GM21360 (cell line): ENCODE data around the gene UPP1.
"Not testable (repeated sequence)": the region's sequence is repeated elsewhere in the genome, so short reads cannot be mapped to it uniquely, and the experiment has no call there.

ENCODE experiments used
- ATAC-seq: cut with Tn5 transposase; IDR thresholded peaks from one replicate; pipeline ENCODE4 v1.9.1; 2021; ENCODE audit warnings: mild to moderate bottlenecking, moderate library complexity; ENCODE audit not compliant: unreplicated experiment

Gene UPP1

DNA sequence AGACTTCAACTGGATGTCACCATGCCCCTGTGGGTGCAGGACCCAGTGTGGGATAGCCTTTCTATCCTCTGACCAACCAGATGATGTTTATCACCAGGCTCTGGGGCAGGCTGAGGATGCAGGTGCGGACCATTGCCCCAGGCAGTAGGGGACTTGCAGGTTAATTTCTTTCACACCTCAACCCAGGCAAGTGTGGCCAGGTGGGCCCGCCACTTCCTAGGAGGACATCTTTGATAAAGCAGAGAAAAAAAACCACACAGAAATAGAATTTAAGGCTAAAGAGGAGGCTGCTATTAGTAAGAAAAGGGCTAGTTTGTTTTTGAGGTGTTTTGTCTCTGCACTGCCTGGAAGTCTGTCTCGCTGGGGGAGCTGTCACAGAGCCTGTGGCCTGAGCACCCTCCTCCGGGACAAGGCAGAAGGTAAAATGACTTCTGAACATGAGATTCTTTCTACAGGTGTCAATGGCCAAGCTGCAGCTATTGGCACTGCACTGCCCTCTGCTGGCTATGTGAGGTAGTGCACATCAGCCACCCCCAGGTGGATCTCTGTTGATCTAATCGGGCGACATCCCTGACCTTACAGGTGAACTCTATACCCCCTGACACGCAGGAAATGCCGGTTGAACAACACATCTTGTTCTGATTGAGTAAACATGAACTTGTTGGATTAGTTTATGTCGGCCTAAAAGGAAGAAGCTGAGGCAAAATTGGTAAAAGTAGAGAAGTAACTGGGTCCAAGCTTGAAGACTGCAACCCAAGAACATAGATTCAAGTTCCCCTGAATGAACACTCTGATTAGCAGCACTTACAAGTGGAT is 21.0 kb downstream of the UPP1 start:
- ATAC-seq = peak; percentile 85

- ATAC-seq = no peak
These were observed 21.8 kb downstream of the UPP1 start for GRCh38 chr7:48110868-48111267.

GRCh38 chr7:48111596-48111995 is 22.5 kb downstream of the UPP1 start:
- ATAC-seq = no peak

GRCh38 chr7:48112401-48113165 is 23.5 kb downstream of the UPP1 start:
- ATAC-seq = no peak

- no peak for ATAC-seq
These were observed 24.2 kb downstream of the UPP1 start for GRCh38 chr7:48113275-48113674.

- ATAC-seq = no peak
These were observed 25.1 kb downstream of the UPP1 start for GRCh38 chr7:48114115-48114514.

DNA sequence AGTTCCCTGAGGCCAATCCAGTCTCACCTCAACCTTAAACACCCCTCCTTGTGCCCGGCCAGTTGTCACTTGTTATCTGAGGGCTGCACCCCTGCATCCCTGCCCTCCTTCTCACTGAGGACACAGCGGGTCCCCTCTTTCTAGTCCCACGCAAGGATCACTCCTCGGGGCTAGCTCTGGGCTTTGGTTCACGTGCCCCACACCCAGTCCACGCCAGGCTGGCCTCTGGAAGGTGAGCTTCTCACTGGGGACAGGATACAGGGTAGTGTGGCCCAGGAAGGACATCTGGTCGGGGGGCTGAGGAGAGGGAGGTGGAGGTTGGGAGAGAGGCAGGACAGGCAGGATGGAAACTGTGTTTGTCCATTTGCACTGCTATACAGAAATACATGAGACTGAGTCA is 25.5 kb downstream of the UPP1 start:
- no peak for ATAC-seq

- ATAC-seq = no peak
These were observed 27.0 kb downstream of the UPP1 start for GRCh38 chr7:48116043-48116442.

- no peak for ATAC-seq
These were observed 29.0 kb downstream of the UPP1 start for GRCh38 chr7:48118041-48118440.

DNA sequence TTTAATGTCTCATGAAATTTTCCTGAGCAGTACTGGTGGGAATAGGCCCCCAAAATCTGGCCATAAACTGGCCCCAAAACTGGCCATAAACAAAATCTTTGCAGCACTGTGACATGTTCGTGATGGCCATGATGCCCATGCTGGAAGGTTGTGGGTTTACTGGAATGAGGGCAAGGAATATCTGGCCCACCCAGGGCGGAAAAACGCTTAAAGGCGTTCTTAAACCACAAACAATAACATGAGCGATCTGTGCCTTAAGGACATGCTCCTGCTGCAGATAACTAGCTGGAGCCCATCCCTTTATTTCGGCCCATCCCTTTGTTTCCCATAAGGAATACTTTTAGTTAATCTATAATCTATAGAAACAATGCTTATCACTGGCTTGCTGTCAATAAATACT is 31.5 kb downstream of the UPP1 start:
- ATAC-seq = not testable (repeated sequence)

DNA sequence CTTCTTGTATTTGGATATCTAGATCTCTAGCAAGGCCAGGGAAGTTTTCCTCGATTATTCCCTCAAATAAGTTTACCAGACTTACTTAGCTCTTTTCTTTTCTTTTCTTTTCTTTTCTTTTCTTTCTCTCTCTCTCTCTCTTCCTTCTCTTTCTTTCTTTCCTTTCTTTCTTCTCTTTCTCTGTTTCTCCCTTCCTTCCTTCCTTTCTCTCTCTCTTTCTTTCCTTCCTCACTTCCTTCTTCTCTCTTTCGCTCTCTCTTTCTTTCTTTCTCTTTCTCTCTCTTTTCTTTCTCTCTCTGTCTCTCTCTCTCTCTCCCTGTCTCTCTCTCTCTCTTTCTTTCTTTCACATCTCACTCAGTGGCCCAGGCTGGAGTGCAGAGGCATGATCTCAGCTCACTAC is 37.0 kb downstream of the UPP1 start:
- ATAC-seq = no peak

DNA sequence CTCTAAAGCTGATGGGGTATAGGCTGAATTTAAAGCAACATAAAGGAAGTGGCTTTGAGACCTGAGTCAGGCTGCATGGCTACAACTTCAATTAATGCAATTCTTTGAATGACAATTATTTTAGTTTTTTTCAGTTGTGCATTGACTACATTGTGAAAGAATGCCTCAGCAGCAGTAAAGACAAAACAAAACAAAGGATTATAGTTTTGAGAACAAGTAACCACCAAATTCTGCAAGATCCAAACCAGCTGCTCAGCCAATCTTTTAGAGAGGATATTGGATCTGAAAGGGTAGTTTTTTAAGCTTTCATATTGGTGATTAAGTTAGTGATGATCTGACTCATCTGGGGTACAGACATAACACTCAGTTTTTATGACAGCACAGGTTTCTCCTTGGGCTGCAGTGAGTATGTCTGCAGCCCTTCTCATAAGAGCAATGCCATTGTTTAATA is 41.6 kb downstream of the UPP1 start:
- peak; percentile 60 for ATAC-seq

GRCh38 chr7:48132792-48133191 is 43.7 kb downstream of the UPP1 start:
- no peak for ATAC-seq

DNA sequence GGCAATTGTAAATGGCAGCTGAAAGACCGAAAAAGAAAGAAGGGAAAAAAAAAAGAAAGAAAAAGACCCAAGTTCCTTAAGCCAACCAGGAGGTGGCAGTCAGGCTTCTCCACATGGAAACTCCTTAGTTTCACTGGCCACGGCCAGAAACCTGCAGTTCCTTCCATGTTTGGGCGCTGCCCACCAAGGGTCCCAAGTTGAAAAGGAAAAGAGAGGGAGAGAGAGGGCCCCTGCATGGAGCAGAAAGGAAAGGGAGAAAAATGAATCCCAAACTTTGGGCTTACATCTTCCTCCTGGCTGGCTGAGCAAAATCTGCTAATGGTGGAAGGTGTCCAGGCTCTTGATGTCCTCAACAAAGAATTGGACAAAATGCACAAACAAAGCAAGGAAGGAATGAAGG is 50.4 kb downstream of the UPP1 start:
- ATAC-seq = no peak

GRCh38 chr7:48140001-48140681 is 51.1 kb downstream of the UPP1 start:
- ATAC-seq = no peak

DNA sequence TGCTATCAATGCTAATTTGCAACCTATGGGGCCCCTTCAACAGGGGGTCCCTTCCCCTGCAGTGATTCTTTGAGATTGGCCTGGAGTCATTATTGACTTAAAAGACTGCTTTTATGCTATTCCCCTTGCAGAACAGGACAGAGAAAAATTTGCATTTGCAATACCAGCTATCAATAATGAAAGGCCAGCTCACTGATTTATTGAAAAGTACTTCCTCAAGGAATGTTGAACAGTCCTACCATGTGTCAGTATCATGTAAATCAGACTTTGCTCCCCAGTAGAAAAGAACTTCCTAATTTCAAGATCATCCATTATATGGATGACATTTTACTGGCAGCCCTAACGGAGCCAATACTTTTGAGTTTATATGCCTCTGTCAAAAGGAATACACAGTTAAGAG is 52.5 kb downstream of the UPP1 start:
- ATAC-seq = no peak

DNA sequence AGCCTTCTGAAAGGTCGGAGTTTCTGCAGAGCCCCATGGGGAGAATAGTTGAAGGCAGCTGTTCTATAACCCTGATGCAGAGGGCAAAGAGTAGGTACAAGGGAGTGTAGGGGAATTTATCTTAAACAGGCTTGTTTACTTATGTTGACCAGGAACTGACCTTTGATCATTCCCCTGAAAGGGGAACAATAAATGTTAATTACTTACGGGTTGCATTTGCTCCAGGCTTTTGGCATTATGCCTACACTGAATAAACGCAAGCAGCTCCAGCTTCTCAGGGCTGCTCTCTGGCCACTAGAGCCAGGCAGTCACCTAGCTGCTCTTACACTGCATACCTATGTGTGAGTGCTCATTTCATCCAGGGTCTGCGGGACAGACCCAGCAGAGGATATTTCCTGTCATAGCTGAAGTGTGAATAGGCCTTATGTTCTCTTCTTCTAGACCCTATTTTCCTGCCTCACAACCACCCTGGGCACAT is 55.3 kb downstream of the UPP1 start:
- ATAC-seq = no peak

DNA sequence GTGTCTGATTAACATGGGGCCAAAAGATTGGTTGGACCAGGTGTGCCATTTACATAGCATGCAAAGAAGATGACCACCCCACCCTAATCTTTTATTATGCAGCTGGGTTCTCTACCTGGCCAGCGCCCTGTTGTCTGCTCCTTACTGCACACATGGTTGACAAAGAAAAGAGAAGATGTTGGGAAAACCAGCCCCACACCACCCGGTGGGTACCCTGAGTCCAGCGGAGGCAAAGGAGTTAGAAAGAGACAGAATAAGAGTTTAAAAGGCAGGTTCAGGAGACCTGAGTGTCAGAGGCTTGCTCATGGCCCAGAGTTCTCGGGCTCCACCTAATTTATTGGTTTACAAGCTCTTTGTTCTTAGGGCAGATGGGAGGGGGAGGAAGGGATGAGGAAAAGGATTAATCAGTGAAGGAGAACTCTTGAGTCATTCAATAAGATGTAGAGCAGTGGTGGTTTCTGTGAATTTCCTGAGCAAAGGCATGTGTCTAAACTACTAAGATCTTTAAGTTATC is 58.1 kb downstream of the UPP1 start:
- ATAC-seq = no peak

GRCh38 chr7:48147690-48148089 is 58.6 kb downstream of the UPP1 start:
- ATAC-seq = not testable (repeated sequence)

DNA sequence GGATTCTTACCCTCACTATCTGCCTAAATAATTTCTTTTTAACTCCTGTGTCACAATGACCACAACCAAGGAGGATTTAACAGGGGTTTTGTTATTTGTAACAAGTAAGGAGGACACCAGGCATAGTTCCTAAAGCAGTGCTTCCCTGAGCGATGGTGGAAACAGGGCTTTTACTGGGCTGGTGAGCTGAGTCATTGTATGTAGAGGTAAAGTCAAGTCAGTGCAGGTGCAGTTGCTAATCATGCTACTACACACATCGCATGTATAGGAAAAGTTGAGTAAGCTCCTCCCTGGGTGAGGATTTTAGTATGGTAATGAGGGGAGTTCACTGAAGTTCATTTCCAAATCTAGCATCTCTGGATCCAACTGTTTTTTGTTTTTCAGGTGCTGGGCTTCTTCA is 59.2 kb downstream of the UPP1 start:
- no peak for ATAC-seq

- no peak for ATAC-seq
These were observed 60.0 kb downstream of the UPP1 start for GRCh38 chr7:48149058-48149457.
